A172 (cell line): ENCODE data around the gene OR10A6. TPM values are rescaled to one million over a fixed set of nuclear protein-coding genes. Genes with fewer than 3 reads are reported as not detected.

Source experiments
- DNase-seq: peaks from one replicate; pipeline ENCODE4 v3.0.0-alpha.2; 2015; ENCODE audit warnings: low spot score
- total RNA-seq: library from RNA; depleted of rRNA; stranded (reverse); fragments of >200 nt; shearing (Covaris generic); gene quantifications from 2 replicates; pipeline ENCODE4 v1.2.3, GENCODE V29; 2014

OR10A6 gene
- total RNA-seq, 1 experiment from 2014 or later, result not detected

DNA sequence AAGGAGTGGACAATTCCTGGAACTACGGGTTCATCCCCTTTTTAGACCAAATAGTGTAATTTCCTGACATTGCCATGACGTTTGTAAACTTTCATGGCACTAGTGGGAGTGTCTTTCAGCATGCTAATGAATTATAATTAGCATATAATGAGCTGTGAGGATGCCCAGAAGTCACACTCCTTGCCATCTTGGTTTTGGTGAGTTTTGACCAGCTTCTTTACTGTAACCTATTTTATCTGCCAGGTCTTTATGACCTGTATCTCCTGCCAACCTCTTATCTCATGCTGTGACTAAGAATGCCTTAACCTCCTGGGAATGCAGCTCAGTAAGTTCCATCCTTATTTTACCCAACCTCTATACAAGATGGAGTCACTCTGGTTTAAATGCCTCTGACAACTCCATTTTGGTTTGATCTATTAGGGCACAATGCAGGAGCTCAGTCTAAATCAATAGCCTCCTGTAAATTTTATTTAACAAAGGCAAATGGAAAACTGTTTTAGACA lies 20.7 kb downstream of the OR10A6 start:
- DNase-seq, result peak; percentile 24

DNA sequence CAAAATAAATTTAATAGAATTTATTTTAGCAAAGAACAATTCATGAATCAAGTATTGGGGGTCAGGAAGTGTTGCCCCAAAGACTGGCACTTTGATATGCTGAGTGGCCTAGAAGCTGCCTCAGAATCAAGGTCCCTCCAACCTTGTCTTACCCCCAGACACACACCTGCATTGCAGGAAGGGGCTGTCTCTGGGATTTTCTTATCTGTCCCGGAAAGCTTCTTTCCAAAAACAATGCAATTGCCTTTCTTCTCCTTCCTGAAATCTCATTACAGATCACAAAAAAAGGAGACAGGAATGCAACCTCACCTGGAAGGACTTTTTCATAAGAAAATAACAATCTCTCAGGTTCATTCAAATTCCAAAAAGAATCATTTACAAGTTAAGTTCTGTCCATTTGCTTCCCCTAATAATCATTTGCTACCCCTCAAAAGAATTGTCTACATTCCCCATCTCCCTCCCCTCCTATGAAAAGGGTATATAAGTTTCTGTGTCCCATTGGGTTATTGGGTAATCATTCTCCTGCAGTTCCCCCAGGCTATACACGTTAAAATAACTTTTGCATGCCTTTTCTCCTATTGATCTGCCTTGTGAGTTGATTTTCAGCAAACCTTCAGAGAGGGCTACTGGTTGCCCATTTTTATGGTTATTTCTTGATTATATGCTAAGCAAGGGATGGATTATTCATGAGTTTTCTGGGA lies 21.3 kb downstream of the OR10A6 start:
- DNase-seq, result no peak

- no peak for DNase-seq
Measured at GRCh38 chr11:7907121-7907520, 23.9 kb downstream of the OR10A6 start.

DNA sequence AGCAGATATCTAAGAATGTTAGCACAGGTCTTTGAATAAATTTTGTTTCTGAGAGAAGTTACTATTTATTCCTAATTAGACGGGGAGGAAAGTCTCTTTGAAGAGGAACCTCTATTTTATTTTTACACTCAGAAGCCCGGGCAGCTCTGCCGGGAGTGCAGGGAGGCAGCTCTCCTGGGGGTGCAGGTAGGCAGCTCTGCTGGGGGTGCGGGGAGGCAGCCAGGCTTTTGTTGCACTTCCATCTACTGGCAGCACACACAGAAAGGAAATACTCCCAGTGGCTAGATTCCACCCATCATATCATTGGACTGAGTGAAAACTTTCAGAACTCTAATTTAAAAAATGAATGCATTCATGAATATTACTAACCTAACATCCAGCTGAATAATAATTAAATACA lies 24.6 kb downstream of the OR10A6 start:
- no peak for DNase-seq

DNA sequence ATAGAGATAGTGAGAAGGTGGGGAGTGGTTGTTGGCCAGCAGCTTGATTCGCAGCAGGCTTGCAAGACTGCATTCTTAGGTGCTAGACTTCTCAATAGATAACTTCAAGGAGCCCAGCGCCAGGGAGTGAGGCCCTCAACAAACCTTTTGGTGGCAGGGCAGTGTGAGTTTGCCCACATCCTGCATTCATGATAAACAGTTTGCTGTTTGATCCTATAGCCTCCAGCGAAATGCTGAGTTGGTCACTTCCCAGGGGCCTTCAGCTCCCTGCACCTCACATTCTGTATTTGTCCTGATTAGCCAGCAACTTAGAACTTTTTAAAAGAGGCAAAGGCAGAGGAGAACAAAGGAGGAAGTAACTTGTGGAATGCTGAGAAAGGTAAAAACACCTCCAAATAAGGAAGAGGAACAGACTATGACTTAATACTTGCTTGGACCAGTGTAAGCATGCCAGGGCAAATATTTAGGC lies 25.1 kb downstream of the OR10A6 start:
- no peak for DNase-seq

DNA sequence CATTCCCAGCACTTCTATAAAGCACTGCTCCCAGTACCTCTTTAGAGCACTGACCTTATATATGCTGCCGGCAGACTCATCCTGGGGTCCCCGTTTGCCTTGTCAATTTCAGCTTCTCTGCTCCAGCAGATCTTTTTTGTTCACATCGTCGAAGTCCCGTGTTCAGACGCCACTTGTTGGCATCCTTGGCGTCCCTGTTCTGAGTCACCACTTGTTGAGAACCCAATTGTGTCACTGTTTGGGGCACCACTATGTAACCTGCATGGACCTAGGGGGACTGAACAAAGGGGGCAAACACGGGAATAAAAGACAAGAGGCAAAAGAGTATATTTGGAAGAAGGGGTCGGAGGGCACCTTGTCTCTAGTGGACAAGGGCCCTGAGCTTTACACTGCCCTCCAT lies 25.5 kb downstream of the OR10A6 start:
- no peak for DNase-seq

GRCh38 chr11:7904917-7905316 lies 26.2 kb downstream of the OR10A6 start:
- DNase-seq, result no peak

GRCh38 chr11:7903940-7904339 lies 27.1 kb downstream of the OR10A6 start:
- DNase-seq, result no peak

GRCh38 chr11:7901319-7901854 lies 29.7 kb downstream of the OR10A6 start:
- no peak for DNase-seq

GRCh38 chr11:7900686-7901085 lies 30.4 kb downstream of the OR10A6 start:
- no peak for DNase-seq

DNA sequence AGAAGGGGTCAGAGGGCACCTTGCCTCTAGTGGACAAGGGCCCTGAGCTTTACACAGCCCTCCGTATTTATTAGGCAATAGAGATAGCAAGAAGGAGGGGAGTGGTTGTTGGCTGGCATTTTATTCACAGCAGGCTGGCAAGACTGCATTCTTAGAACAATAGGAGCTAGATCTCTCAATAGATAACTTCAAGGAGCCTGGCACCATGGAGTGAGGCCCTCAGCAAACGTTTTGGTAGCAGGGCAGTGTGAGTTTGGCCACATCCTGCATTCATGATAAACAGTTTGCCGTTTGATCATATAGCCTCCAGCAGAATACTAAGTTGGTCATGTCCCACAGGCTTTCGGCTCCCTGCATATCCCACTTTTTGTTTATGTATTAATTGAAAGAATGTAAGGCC lies 31.6 kb downstream of the OR10A6 start:
- no peak for DNase-seq

DNA sequence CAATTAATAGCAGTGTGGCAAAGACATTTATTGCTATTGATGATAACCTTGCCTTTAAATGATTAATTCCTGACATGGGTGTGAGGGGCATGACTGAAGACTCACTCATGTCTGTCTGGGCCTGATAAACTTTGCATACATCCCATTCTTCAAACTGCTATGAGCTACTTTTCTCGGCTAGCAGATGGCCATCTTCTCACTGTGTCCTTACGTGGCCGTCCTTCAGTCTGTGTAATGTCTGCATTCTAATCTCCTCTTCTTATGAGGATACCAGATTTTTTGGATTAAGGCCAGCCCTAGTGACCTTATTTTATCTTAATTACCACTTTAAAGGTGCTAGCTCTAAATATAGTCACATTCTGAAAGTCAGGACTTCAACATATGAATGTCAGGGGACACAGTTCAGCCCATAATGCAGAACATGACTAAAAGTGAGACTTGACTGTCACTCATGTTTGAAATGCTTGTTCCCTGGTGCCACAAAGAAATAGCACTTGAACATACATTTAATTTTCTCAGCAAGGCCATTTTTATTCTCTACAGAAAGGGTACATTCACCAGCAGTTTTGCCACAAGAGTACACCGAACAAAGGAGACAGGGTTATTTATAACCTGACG lies 32.3 kb downstream of the OR10A6 start:
- no peak for DNase-seq

DNA sequence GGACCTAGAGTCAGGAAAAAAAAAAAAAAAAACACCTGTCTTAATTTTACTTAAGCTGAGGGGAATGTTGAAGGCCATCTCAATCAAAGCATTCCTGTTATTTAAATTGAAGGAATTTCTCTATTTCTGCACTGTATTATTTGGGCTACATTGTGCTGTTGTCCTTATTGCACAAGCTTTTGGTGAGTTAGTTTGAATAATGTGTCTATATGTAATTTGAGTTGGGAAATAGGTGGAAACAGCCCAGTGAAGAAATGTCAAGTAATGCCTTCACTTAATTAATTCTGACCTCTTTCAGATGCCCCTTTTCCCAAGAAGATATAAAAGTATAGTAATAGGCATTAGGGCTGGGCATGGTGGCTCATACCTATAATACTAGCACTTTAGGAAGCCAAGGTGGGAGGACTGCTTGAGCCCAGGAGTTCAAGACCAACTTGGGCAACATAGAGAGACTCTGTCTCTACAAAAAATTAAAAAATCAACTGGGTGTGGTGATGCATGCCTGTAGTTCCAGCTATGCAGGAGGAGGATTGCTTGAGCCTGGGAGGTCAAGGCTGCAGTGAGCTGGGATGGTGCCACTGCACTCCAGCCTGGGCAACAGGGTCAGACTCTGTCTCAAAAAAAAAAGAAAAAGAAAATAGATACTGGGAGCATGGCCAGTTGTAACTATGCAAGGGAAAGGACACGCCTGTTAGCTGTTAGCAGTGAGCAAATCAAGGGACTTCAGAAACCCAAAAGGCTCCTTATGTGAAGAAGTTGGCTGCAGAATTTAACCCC lies 34.9 kb downstream of the OR10A6 start:
- no peak for DNase-seq

DNA sequence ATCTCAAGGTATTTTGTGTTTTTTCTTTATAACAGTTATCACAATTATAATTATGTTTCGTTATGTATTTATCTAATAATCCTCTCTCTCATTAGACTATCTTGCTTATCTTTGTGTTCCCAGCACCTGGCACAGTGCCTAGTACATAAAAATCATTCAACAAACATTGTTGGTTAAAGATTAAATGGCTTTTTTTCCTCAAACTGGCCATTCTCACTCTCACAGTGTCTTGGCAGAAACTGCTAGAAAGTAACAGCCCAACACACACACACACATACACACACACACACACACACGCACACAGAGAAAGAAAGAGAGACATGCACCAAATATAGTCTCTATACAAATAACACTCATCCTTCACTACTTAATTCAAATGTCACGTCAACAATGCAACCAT lies 36.8 kb downstream of the OR10A6 start:
- no peak for DNase-seq

GRCh38 chr11:7893796-7894195 lies 37.3 kb downstream of the OR10A6 start:
- DNase-seq, result no peak

DNA sequence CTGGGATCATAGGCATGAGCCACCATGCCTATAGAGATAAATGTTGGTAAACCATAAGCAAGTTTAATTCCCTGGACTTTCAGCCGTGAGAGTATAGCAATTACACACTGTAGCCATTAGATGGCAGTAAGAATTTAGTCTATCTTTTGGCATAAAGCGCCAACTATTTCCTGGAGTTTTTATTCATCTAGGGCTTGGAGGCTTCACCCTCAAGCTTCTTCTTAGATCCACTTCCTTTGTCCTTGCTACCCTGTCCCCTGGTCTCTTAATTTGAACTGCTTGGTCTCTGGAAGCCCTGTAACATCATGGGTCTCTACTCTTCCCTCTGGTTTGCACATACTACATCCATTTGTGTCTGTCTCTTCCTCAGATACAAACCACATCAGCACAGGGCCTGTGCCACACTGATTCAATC lies 38.2 kb downstream of the OR10A6 start:
- peak; percentile 76 for DNase-seq

DNA sequence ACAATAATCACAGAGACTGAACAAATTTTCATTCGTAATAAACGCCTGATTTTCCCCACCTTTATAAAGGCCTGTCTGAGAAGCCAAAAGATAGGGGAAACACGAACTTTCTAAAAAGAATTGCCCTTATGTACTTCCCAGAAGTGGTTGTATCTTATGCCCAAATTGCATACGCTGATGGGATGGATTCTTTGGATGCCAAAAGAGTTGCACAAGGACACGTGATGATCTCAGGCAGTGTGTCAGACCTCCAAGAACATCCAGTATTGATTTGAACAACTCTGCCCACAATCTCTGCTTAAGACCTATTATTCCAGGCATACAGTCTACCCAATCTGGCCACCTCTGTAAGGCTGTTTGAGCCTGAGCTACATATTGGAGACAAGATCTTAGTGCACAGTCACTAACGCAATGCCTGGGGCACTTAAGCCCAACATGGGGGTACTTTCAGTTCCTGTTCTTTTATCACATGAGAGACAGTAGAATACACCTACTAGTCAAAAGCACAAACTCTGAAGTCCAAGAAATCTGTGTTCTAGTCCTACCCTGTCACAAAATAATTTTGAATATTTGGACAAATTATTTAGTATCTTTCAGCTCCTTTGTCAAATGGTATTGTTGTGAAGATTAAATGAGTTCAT lies 38.9 kb downstream of the OR10A6 start:
- DNase-seq, result peak; percentile 34

DNA sequence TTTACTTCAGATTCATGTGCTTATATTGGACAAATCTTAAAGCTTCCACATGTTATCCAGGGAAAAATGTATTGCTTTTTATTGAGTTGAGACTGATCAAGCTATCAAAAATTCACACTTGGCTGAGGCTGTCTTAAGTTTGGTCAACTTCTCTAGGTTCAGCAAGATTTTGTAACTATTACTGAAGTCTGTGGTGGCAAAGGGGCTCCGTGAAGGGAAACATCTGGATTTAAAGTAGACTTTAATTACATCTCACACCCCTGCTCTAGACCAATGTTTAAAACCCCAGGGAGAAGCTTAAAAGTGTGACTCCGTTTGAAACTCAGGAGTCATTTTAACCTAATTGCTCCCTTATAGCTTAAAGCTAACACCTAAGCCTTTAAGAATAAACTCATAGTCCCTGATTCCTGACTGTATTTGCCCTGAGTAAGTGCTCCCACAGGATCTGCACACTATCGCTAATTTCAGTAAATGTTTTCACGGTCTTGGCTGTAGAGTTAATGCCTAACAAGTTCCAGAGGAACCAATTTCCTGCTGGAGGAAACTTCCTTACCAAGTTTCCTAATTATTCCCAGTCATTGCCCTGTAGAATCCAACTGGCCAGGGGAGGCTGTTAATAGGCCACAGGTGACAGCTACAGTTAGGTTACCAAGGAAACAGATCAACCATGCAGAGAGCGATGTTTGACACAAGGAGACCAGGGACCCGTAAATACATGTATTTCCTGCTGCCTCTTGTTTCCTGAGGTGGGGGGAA lies 40.5 kb downstream of the OR10A6 start:
- no peak for DNase-seq

- no peak for DNase-seq
Measured at GRCh38 chr11:7889985-7890384, 41.1 kb downstream of the OR10A6 start.

DNA sequence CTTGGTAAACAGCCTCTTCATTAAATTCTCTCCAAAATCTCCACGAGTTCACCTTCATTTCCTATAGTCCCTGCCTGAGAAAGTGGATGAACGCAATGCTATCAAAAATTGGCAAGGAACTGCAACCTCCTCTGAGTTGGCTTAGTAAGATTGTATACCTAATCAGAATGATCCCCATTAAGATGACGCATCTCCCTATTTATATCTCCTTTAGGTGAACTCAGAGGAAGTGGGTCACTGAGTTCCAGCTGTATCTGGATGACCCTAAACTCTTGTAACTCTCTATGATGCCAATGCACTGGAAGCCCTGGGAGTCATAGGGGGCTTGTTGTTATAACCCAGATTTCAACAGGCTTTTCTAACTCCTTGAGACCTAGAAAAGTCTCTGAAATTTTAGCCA lies 48.2 kb downstream of the OR10A6 start:
- DNase-seq, result no peak
